PFSK-1 (cell line): ENCODE results near the gene VGF.

ENCODE experiments used
- FOXP2 ChIP-seq: optimal IDR thresholded peaks from 2 replicates; pipeline ENCODE3; 2011; ENCODE audit warnings: borderline replicate concordance, control low read depth, inconsistent platforms; ENCODE audit not compliant: insufficient read depth; ENCODE audit errors: extremely low read length, extremely low read depth
- POLR2AphosphoS5 ChIP-seq: IDR thresholded peaks from 2 replicates; pipeline ENCODE4 v1.6.1; 2012; ENCODE audit warnings: low read depth, mild to moderate bottlenecking, control low read depth, low read length, moderate library complexity
- REST ChIP-seq, 2 experiments: IDR thresholded peaks; 2 replicates each; pipeline versions ENCODE4 v1.6.1 to v1.8.0; 2011 to 2012; ENCODE audit warnings: low read depth in 2 of 2, low read length in 2 of 2, control low read depth in 1 of 2, inconsistent platforms in 1 of 2, mild to moderate bottlenecking in 1 of 2, moderate library complexity in 1 of 2; ENCODE audit not compliant: insufficient read depth in 1 of 2
- SIN3A ChIP-seq: IDR thresholded peaks from 2 replicates; pipeline ENCODE4 v1.6.1; 2012; ENCODE audit warnings: mild to moderate bottlenecking, low read length, moderate library complexity, borderline replicate concordance; ENCODE audit not compliant: insufficient read depth
- TAF1 ChIP-seq: IDR thresholded peaks from 2 replicates; pipeline ENCODE4 v1.6.1; 2012; ENCODE audit warnings: low read length, control low read depth, borderline replicate concordance; ENCODE audit not compliant: insufficient read depth

VGF gene

GRCh38 chr7:101180130-101180755, 14.9 kb upstream of the VGF start, which contains the start of gene NAT16:
Gene NAT16 (minus strand): TSS chr7:101180293. CDS start chr7:101174807, 5,486 bp downstream.
- no peak for TF ChIP-seq TAF1
- TF ChIP-seq REST (IDR thresholded peaks at IDR 0.05; ENCODE audit: insufficient read depth in 1 of 2, low read depth in 2 of 2, low read length in 2 of 2) = no peak
- TF ChIP-seq SIN3A = no peak
- no peak for TF ChIP-seq POLR2AphosphoS5
- TF ChIP-seq FOXP2 = no peak

GRCh38 chr7:101179713-101180112, 14.3 kb upstream of the VGF start:
- no peak for TF ChIP-seq SIN3A
- no peak for TF ChIP-seq TAF1
- TF ChIP-seq FOXP2 = no peak
- no peak for TF ChIP-seq REST (IDR thresholded peaks at IDR 0.05; ENCODE audit: insufficient read depth in 1 of 2, low read depth in 2 of 2, low read length in 2 of 2)
- no peak for TF ChIP-seq POLR2AphosphoS5

DNA sequence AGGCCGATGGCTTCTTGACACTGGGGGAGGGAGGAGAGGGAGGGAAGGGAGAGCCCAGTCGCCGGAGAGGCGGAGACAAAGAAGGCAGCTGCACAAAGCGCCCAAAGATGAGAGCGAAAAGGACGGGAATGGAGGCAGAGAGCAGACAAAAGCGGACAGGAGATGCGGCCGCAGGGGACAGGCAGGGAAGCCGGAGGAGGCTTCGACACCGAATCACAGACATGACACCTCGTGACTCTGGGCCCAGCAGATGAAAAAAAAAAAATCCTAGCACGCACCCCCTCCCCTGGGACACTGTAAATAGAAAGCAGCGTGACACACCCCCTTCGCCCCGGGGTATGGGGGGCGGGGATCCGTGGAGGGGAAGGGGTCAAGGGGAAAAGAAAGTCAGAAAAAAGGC, 13.7 kb upstream of the VGF start:
- TF ChIP-seq POLR2AphosphoS5 (no peak), FOXP2 (no peak), REST (IDR thresholded peaks at IDR 0.05; ENCODE audit: insufficient read depth in 1 of 2, low read depth in 2 of 2, low read length in 2 of 2) (no peak), SIN3A (no peak), TAF1 (no peak)

GRCh38 chr7:101177644-101178043, 12.3 kb upstream of the VGF start:
- TF ChIP-seq POLR2AphosphoS5 (no peak), SIN3A (no peak), TAF1 (no peak), FOXP2 (no peak), REST (IDR thresholded peaks at IDR 0.05; ENCODE audit: insufficient read depth in 1 of 2, low read depth in 2 of 2, low read length in 2 of 2) (no peak)

DNA sequence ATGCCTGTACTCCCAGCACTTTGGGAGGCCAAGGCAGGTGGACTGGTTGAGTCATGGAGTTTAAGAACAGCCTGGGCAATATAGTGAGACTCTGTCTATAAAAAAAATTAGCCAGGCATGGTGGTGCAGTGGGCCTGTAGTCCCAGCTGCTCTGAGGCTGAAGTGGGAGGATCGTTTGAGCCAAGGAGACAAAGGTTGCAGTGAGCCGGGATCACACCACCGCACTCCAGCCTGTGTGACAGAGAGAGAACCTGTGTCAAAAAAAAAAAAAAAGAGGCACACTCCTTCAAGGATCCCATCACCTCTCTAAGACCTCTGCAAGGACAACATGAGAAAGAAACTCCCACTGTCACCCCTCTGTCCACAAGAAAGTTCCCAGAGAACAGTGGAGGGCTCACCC, 10.3 kb upstream of the VGF start:
- TF ChIP-seq REST (IDR thresholded peaks at IDR 0.05; ENCODE audit: insufficient read depth in 1 of 2, low read depth in 2 of 2, low read length in 2 of 2) (no peak), TAF1 (no peak)
